Measurements from ENCODE around the gene MESP1.

MESP1 gene

GRCh38 chr15:89781055-89781454, 30.0 kb upstream of the MESP1 start:
- no peak for DNase-seq (ENCODE audit: low spot score)

GRCh38 chr15:89780601-89781000, 29.6 kb upstream of the MESP1 start:
- no peak for DNase-seq (ENCODE audit: low spot score)

DNA sequence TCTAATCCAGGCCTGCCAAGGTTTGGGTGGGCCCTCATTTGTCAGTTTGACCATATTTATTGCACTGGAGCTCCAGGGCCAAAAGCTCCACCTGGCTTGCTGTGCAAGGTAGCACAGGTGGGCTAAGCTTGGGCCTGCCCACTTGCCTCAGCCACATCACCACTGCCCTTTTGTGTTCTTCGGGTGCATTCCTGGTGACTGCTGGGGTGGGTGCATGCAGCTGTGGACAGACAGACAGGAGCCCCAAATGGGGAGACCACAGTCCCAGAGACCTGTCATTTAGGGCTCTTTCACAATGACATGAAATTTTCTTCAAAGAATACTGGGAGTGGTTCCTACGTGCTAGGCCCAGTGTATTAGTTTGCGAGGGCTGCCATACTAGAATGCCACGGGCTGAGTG, 27.8 kb upstream of the MESP1 start:
- no peak for DNase-seq (ENCODE audit: low spot score)

DNA sequence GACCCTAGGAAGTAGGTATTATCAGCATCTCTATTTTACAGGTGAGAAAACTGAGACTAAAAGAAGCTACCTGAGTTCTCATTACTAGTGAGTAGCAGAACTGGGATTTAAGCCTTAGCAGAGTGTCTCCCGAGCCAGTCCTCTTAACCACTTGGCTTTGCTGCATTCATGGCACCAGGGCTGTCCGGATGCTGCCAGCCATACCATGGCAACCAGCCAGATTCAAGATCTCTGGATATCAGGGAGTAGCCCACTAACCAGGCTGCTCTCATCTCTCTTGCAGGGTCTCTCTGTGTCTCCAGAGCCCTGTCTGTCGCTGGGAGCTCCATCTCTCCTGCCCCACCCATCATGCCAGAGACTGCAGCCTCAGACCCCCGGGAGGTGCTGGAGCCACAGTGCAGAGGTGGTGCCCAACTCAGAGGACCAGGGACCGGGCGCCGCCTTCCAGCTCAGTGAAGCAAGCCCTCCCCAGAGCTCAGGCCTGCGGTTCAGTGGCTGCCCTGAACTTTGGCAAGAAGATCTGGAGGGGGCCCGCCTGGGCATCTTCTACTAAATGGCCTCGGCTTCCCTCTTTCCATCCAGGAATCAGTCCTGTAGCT, 26.8 kb upstream of the MESP1 start:
- no peak for DNase-seq (ENCODE audit: low spot score)

DNA sequence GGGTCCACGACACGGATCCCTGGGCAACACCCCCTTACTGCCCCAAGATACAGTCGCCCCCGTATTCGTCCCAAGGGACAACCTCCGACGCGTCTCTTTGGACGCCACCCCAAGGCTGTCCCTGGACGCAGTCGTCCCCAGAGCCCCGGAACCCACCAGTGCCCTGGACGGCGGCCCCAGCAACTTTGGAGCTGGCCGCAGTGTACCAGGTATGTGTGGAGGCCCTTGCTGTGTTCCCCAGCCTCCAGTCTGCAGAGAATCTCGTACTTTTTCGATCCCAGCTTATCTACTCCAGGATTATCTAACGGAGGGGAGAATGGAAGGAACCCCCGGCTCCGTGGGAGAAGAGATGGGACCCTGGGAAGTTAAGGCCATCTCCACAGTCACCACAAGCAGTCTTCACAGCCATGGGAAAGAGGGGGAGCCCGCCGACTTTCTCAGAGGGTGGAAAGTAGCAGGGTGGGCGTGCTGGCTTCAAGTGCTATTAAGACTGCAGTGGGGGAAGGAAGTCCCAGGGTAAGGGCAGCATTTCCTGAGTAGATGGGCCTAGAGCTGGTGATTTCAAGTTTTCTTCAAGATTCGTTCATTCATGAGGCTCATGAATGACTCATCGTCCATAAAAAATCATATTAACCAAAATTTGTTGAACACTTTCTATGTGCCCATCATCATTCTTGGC, 26.2 kb upstream of the MESP1 start:
- no peak for DNase-seq (ENCODE audit: low spot score)

- peak; percentile 33 for DNase-seq (ENCODE audit: low spot score)
Observed at GRCh38 chr15:89776274-89777072, 25.4 kb upstream of the MESP1 start, which contains the start of gene MESP2. Gene MESP2, plus strand, starts transcription at chr15:89776332. Its CDS starts 26 bp downstream, at chr15:89776358.

- DNase-seq (ENCODE audit: low spot score): no peak
Observed at GRCh38 chr15:89775815-89776214, 24.8 kb upstream of the MESP1 start.

GRCh38 chr15:89774492-89774891, 23.4 kb upstream of the MESP1 start:
- no peak for DNase-seq (ENCODE audit: low spot score)

- no peak for DNase-seq (ENCODE audit: low spot score)
Observed at GRCh38 chr15:89772932-89773583, 22.0 kb upstream of the MESP1 start.

GRCh38 chr15:89770041-89770440, 19.0 kb upstream of the MESP1 start:
- DNase-seq (ENCODE audit: low spot score): no peak

DNA sequence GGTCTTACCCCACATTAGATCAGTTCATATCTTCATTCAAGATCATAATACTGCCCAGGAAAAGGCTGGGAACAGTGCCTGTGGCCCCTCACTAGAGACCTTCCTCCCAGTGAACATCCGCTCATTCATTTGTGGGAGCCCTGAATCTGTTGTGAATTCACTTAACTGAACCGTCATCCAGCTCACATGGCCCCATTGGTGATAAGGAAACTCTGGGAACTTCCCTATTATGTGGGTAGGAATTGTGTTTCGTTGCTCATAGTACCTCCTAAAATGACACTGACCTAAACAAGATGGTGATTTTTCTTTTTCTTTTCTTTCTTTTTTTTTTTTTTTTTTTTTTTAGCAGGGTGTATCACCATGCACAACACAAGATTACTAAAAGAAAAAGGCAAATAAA, 18.3 kb upstream of the MESP1 start:
- no peak for DNase-seq (ENCODE audit: low spot score)

GRCh38 chr15:89768071-89768500, 17.0 kb upstream of the MESP1 start:
- no peak for DNase-seq (ENCODE audit: low spot score)

- no peak for DNase-seq (ENCODE audit: low spot score)
Observed at GRCh38 chr15:89767411-89767915, 16.4 kb upstream of the MESP1 start.

- DNase-seq (ENCODE audit: low spot score): no peak
Observed at GRCh38 chr15:89766357-89767311, 15.6 kb upstream of the MESP1 start.

GRCh38 chr15:89765694-89766093, 14.6 kb upstream of the MESP1 start:
- DNase-seq (ENCODE audit: low spot score): no peak

DNA sequence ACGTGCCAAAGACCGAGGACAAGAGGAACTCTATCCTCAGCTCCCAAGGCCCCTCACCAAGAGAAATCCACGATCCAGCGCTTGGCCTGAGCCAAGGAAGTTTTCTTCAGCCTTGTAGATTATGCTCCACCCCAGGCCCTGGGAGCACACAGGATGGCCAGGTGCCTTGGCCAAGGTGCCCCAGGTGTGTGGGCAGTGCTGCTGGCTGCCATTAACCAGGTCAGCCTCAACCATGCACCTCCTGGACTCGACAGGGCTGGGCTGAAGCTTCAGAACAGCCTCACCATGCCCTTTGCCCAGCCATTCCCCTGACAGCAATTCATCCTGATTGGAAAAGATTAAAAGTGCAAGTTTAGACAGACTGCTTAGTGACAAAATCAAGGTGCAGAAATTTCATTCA, 10.9 kb upstream of the MESP1 start:
- no peak for DNase-seq (ENCODE audit: low spot score)

- DNase-seq (ENCODE audit: low spot score): no peak
Observed at GRCh38 chr15:89761009-89761831, 10.2 kb upstream of the MESP1 start.

GRCh38 chr15:89760303-89761008, 9.4 kb upstream of the MESP1 start:
- DNase-seq (ENCODE audit: low spot score): peak; percentile 65

DNA sequence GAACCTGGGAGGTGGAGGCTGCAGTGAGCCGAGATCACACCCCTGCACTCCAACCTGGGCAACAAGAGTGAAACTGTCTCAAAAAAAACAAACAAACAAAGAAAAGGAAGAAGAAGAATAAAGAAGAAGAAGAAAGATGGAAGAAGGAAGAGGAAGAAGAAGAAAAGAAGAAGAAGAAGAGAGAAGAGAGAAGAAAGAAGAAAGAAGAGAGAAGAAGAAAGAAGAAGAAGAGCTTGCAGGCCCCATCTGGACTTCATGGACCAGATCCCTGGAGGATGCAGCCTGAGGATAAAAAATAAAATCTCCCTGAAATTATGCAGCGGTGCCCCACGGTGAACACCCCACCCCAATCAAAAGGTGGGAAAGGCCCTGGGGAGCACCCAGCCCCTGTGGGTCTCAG, 8.8 kb upstream of the MESP1 start:
- no peak for DNase-seq (ENCODE audit: low spot score)

DNA sequence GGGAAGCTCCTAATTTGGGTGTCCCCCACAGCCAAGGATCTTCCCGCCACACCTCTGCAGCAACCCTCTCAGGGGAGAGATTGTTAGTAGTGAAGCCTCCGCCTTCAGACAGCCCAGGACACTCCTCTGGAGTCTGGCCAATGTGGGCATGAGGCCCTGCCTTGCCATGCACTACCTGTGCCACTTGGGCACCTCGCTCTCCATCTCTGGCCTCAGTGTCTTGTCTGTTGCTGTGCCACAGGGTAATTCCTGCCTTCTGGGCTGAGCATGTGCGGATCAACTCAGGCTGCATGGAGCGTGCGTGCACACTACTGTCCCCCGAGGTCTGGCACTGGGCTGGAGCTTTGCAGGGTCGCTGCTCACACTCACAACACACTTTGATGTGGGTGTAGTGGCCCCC, 7.9 kb upstream of the MESP1 start:
- no peak for DNase-seq (ENCODE audit: low spot score)
